A673 (cell line): ENCODE measurements around the gene RPS6KA2.

Experiments
- EZH2 ChIP-seq: fragments of 200-600 bp; sonication (generic); IDR thresholded peaks from 2 replicates; pipeline ENCODE4 v1.6.1; 2017; ENCODE audit warnings: borderline replicate concordance, low read depth, mild to moderate bottlenecking, mixed read lengths, antibody characterized with exemption, low read length; ENCODE audit not compliant: poor library complexity, severe bottlenecking
- TF ChIP-seq, protein P1 (sequence below): fragments of 300-800, 200-600 bp; sonication (generic); conservative IDR thresholded peaks from 2 replicates; pipeline ENCODE4 v1.5.1; 2017; ENCODE audit warnings: low read depth, mild to moderate bottlenecking, antibody characterized with exemption, low read length, moderate library complexity, mixed read lengths

DNA sequence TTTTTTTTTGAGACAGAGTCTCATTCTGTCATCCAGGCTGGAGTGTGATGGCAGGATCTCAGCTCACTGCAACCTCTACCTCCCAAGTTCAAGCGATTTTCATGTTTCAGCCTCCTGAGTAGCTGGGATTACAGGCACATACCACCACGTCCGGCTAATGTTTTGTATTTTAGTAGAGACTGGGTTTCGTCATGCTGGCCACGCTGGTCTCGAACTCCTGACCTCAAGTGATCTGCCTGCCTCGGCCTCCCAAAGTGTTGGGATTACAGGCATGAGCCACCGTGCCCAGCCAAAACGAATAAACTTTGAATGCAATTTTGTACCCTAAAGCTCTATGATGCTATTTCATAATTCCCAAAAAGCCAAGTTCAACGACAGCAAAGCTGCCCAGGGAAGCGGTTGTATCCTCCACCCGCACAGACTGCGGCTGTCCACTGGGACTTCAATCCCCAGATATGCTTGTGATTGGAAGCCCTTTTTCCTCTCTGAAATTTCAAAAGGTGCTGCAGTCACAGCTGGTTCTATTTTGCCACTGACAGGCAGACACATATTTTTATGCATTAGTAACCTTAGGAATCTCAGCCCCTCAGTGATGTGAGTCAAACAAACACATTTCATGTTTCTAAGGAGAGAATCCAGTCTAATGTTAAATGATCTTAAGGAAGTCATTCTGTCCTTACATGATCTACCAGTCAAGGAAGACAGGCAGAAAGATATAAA lies 31.8 kb downstream of the RPS6KA2 start:
- TF ChIP-seq, protein P1, sequence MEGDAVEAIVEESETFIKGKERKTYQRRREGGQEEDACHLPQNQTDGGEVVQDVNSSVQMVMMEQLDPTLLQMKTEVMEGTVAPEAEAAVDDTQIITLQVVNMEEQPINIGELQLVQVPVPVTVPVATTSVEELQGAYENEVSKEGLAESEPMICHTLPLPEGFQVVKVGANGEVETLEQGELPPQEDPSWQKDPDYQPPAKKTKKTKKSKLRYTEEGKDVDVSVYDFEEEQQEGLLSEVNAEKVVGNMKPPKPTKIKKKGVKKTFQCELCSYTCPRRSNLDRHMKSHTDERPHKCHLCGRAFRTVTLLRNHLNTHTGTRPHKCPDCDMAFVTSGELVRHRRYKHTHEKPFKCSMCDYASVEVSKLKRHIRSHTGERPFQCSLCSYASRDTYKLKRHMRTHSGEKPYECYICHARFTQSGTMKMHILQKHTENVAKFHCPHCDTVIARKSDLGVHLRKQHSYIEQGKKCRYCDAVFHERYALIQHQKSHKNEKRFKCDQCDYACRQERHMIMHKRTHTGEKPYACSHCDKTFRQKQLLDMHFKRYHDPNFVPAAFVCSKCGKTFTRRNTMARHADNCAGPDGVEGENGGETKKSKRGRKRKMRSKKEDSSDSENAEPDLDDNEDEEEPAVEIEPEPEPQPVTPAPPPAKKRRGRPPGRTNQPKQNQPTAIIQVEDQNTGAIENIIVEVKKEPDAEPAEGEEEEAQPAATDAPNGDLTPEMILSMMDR, result no peak
- no peak for TF ChIP-seq EZH2
